GM12892 (cell line): Measurements from ENCODE around the gene RARB.

ENCODE experiments used
- POLR2A ChIP-seq: IDR thresholded peaks from 2 replicates; pipeline ENCODE4 v1.6.1; 2011; ENCODE audit warnings: low read depth, low read length, control low read depth
- POLR2AphosphoS5 ChIP-seq: IDR thresholded peaks from 2 replicates; pipeline ENCODE4 v1.6.1; 2011; ENCODE audit warnings: low read depth, low read length, control low read depth
- TAF1 ChIP-seq: IDR thresholded peaks from 2 replicates; pipeline ENCODE4 v1.6.1; 2011; ENCODE audit warnings: low read depth, mild to moderate bottlenecking, control low read depth, low read length, borderline replicate concordance

GRCh38 chr3:25588441-25589103, 160.5 kb downstream of the RARB start:
- no peak for TF ChIP-seq POLR2A
- no peak for TF ChIP-seq POLR2AphosphoS5
- no peak for TF ChIP-seq TAF1
